Ovary (tissue), 9 donors: ENCODE data around the gene PCSK5. TPM values are rescaled to one million over a fixed set of nuclear protein-coding genes. Genes with fewer than 3 reads are reported as not detected.

Source experiments
- DNase-seq, 5 donors: peaks; one replicate each; pipeline ENCODE4 v3.0.0-alpha.2; 2019 to 2020
- H3K27ac ChIP-seq, 2 donors: fragments of 200-600 bp; one replicate each; pipeline versions ENCODE4 v1.5.1 to v1.8.0; 2019 to 2022
- H3K27me3 ChIP-seq: fragments of 200-600 bp; one replicate; pipeline ENCODE4 v1.8.0; 2022
- H3K36me3 ChIP-seq: fragments of 200-600 bp; sonication (generic); one replicate; pipeline ENCODE4 v1.5.1; 2019
- H3K4me1 ChIP-seq: one replicate; pipeline ENCODE4 v1.8.1; 2013; ENCODE audit warnings: mild to moderate bottlenecking, moderate library complexity; ENCODE audit not compliant: insufficient read depth
- H3K4me3 ChIP-seq: fragments of 200-600 bp; sonication (generic); one replicate; pipeline ENCODE4 v1.5.1; 2017
- H3K9me3 ChIP-seq, 2 donors: fragments of 200-600 bp in 1 of 2; sonication (generic) in 1 of 2; one replicate each; pipeline versions ENCODE4 v1.5.1 to v1.8.1; 2013 to 2019; ENCODE audit warnings: mild to moderate bottlenecking in 1 of 2, moderate library complexity in 1 of 2
- CTCF ChIP-seq, 3 donors: fragments of 450-650 bp in 2 of 3; fragments of 200-600 bp in 1 of 3; IDR thresholded peaks; one replicate each; pipeline versions ENCODE4 v1.5.1 to v1.8.0; 2016 to 2022; ENCODE audit warnings: antibody characterized with exemption in 3 of 3, mild to moderate bottlenecking in 1 of 3
- EP300 ChIP-seq: sonication (generic); formaldehyde crosslinking; IDR thresholded peaks from one replicate; pipeline ENCODE4 v1.6.1; 2017; ENCODE audit warnings: antibody characterized with exemption
- POLR2A ChIP-seq: fragments of 450-650 bp; IDR thresholded peaks from one replicate; pipeline ENCODE4 v1.6.1; 2017; ENCODE audit warnings: antibody characterized with exemption, mild to moderate bottlenecking, moderate library complexity
- WGBS, 3 donors: extraction: QIAGEN DNeasy Blood & Tissue Kit in 1 of 3; methylation state at CpG; one replicate each; pipeline versions ENCODE4 v1.1.5 to v1.1.7; 2013 to 2017; 5-methylcytosine and 5-hydroxymethylcytosine counted together
- intact Hi-C, 4 donors: fragments of 100-400 bp; cut with DNase I; formaldehyde crosslinking; loops; one replicate each; pipeline versions ENCODE4 v1.11.0 to v1.15.1; 2022 to 2023
- polyA plus RNA-seq, 2 donors: library from polyadenylated mRNA; stranded (reverse); fragments of 200-250 nt in 1 of 2; fragments of 350-450 nt in 1 of 2; fragmentation: Illumina TruSeq in 1 of 2; extraction: RNeasy Lipid Tissue Mini Kit (QIAGEN cat#74804) in 1 of 2; gene quantifications; one replicate each; pipeline ENCODE4 v1.2.3, GENCODE V29; 2013 to 2014
- total RNA-seq, 7 donors: library from RNA; depleted of rRNA in 2 of 7; stranded (reverse); fragments of >200 nt in 2 of 7; fragmentation: NEBNext Ultra II Directional in 3 of 7; extraction: Animal tissue kit (Norgen Biotek cat#: 25700) in 3 of 7; gene quantifications; one replicate each; pipeline versions ENCODE4 v1.1.0 to v1.2.4, GENCODE V29; 2016 to 2023
- donor health status: DM: no; HTN: no; CAD: no; lungs with moderate emphysema.
- donor health status: DM: no; HTN: no; CAD: no.
- donor health status: Bipolar disorder and iron deficiency.
- donor health status: DM: yes; HTN: yes; CAD: no.
- donor health status: DM: no; HTN: no; CAD: no.
- donor health status: DM: yes; HTN: yes; CAD: no.

The PCSK5 gene
- total and polyA plus RNA-seq, 9 donors: 12.7 to 41.8 (median 28.3) TPM

DNA sequence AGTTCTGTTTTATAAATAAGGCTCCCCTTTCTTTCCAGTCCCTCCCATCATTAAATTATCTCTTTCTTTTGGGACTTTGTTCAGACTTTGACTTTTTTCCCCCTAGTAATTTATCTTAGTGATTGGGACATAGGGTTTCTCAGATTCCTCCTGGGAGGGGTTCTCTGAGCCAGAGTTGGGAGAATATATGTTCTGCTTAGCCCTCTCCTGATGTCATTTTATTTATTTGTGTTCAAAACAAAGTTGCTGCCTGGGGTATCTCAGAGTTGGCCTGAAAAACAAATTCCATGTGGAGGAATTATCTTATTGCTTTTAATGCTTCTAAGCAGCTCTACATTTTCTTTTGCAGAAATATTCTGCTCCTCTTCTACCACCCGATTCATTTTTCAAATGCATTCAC lies 211.0 kb downstream of the PCSK5 start:
- H3K36me3 ChIP-seq: no peaks in the 10 kb centered on the region
- DNase-seq: no peak
- WGBS, 3 donors: 6 to 22% (median 13%) methylated on average over 1 of the region's 1 CpG
- intact Hi-C loops: loop anchor here in 1 of 4 donors (10.0 kb wide), 1 partner anchor 207 kb away; the partner anchor contains the start of gene PCSK5
- peaks cover 12% of the 10 kb centered on the region for H3K4me1 ChIP-seq
- no peaks in the 10 kb centered on the region for H3K27me3 ChIP-seq
- H3K9me3 ChIP-seq: no peaks in the 10 kb centered on the region
- H3K4me3 ChIP-seq: no peak overlapping the region
- peak overlapping the region in 1 of 2 donors; percentile 20 for H3K27ac ChIP-seq
- TF ChIP-seq POLR2A (no peak), CTCF (IDR thresholded peaks at IDR 0.05) (no peak), EP300 (no peak)

DNA sequence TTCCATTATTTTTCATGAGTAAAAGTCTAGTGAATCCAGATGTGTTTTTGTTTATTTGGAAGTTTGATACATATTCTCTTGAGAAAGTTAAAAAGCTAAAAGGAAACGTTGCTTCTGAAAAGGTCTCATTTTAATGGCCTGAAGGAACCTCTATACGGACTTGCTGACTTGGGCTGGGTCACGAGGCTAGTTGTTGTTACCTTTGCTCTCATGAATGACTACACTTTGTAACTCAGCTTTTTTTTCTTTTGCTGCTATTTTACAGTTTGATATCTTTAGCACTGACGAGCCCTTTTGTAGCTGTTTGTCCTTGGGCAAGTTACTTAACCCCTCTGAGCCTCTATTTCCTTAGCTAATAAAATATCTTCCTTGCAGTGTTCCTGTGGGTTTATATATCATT lies 211.5 kb downstream of the PCSK5 start:
- Histone ChIP-seq H3K27ac (no peak overlapping the region), H3K36me3 (no peaks in the 10 kb centered on the region), H3K9me3 (no peaks in the 10 kb centered on the region), H3K27me3 (no peaks in the 10 kb centered on the region), H3K4me3 (no peak overlapping the region), H3K4me1 (peaks cover 12% of the 10 kb centered on the region)
- 20 to 36% (median 35%) methylated on average over 4 of the region's 4 CpGs for WGBS, 3 donors
- intact Hi-C loops: loop anchor here in 1 of 4 donors (10.0 kb wide), 1 partner anchor 207 kb away; the partner anchor contains the start of gene PCSK5
- DNase-seq: no peak
- TF ChIP-seq POLR2A (no peak), EP300 (no peak), CTCF (IDR thresholded peaks at IDR 0.05) (no peak)

GRCh38 chr9:76103531-76104315 lies 213.2 kb downstream of the PCSK5 start:
- no peak for DNase-seq
- Histone ChIP-seq H3K9me3 (no peaks in the 10 kb centered on the region), H3K36me3 (no peaks in the 10 kb centered on the region), H3K27ac (no peak overlapping the region), H3K4me1 (peaks cover 16% of the 10 kb centered on the region), H3K4me3 (no peak overlapping the region), H3K27me3 (no peaks in the 10 kb centered on the region)
- WGBS, 3 donors: 41 to 62% (median 47%) methylated on average over 6 of the region's 6 CpGs
- intact Hi-C loops: loop anchor here in 1 of 4 donors (10.0 kb wide), 1 partner anchor 209 kb away; the partner anchor contains the start of gene PCSK5
- TF ChIP-seq CTCF (IDR thresholded peaks at IDR 0.05) (no peak), EP300 (no peak), POLR2A (no peak)

GRCh38 chr9:76107482-76107881 lies 217.0 kb downstream of the PCSK5 start:
- no peaks in the 10 kb centered on the region for H3K27me3 ChIP-seq
- no peaks in the 10 kb centered on the region for H3K9me3 ChIP-seq
- DNase-seq: peak in 1 of 5 donors; percentile 32
- H3K4me3 ChIP-seq: no peak overlapping the region
- H3K36me3 ChIP-seq: no peaks in the 10 kb centered on the region
- intact Hi-C loops: loop anchor here in 1 of 4 donors (10.0 kb wide), 1 partner anchor 213 kb away; the partner anchor contains the start of gene PCSK5
- WGBS, 3 donors: 29 to 39% (median 32%) methylated on average over 4 of the region's 4 CpGs
- H3K4me1 ChIP-seq: peaks cover 22% of the 10 kb centered on the region
- H3K27ac ChIP-seq: no peak overlapping the region
- TF ChIP-seq CTCF (IDR thresholded peaks at IDR 0.05) (no peak), EP300 (no peak), POLR2A (no peak)
